ENCODE results near the gene KANK4. TPM values are rescaled to one million over a fixed set of nuclear protein-coding genes. Genes with fewer than 3 reads are reported as not detected.

KANK4 gene
- total and polyA plus RNA-seq, 5 experiments from 2014 or later: not detected

- ATAC-seq: no peak
- POLR2A ChIA-PET: no interaction called here
- Mint-ChIP-seq H3K27ac (peak overlapping the region in 1 of 10 donors; percentile 15), H3K4me1 (peaks cover 0 to 5% (median under 1%) of the 10 kb centered on the region in 4 donors), H3K27me3 (peaks cover 10 to 29% (median 13%) of the 10 kb centered on the region in 5 donors), H3K36me3 (no peaks in the 10 kb centered on the region), H3K4me3 (no peak overlapping the region), H3K9me3 (peaks cover 0 to 2% (median 0%) of the 10 kb centered on the region in 9 donors)
- DNase-seq: no peak
Measured at GRCh38 chr1:62286786-62287224, 32.4 kb downstream of the KANK4 start.

- ATAC-seq: no peak
- Mint-ChIP-seq H3K27ac (peak overlapping the region in 1 of 10 donors; percentile 15), H3K36me3 (no peaks in the 10 kb centered on the region), H3K4me3 (no peak overlapping the region), H3K9me3 (peaks cover 0 to 2% (median 0%) of the 10 kb centered on the region in 9 donors), H3K27me3 (peaks cover 10 to 29% (median 13%) of the 10 kb centered on the region in 5 donors), H3K4me1 (peaks cover 0 to 5% (median under 1%) of the 10 kb centered on the region in 4 donors)
- POLR2A ChIA-PET: no interaction called here
- DNase-seq: no peak
Measured at GRCh38 chr1:62285984-62286785, 33.0 kb downstream of the KANK4 start.

GRCh38 chr1:62285440-62285839 lies 33.8 kb downstream of the KANK4 start:
- Mint-ChIP-seq H3K9me3 (peaks cover 0 to 2% (median 0%) of the 10 kb centered on the region in 9 donors), H3K36me3 (no peaks in the 10 kb centered on the region), H3K4me1 (peaks cover 0 to 5% (median under 1%) of the 10 kb centered on the region in 4 donors), H3K27me3 (peaks cover 10 to 29% (median 13%) of the 10 kb centered on the region in 5 donors), H3K27ac (no peak overlapping the region), H3K4me3 (no peak overlapping the region)
- DNase-seq (no peak), ATAC-seq (no peak)
- POLR2A ChIA-PET: no interaction called here

GRCh38 chr1:62283986-62284385 lies 35.2 kb downstream of the KANK4 start:
- H3K4me1 Mint-ChIP-seq: peaks cover 0 to 5% (median under 1%) of the 10 kb centered on the region in 4 donors
- H3K9me3 Mint-ChIP-seq: peaks cover 0 to 2% (median 0%) of the 10 kb centered on the region in 9 donors
- DNase-seq: no peak
- no peaks in the 10 kb centered on the region for H3K36me3 Mint-ChIP-seq
- no peak for ATAC-seq
- POLR2A ChIA-PET: no interaction called here
- no peak overlapping the region for H3K4me3 Mint-ChIP-seq
- H3K27me3 Mint-ChIP-seq: peaks cover 10 to 29% (median 15%) of the 10 kb centered on the region in 5 donors
- H3K27ac Mint-ChIP-seq: peak overlapping the region in 1 of 10 donors; percentile 18

DNA sequence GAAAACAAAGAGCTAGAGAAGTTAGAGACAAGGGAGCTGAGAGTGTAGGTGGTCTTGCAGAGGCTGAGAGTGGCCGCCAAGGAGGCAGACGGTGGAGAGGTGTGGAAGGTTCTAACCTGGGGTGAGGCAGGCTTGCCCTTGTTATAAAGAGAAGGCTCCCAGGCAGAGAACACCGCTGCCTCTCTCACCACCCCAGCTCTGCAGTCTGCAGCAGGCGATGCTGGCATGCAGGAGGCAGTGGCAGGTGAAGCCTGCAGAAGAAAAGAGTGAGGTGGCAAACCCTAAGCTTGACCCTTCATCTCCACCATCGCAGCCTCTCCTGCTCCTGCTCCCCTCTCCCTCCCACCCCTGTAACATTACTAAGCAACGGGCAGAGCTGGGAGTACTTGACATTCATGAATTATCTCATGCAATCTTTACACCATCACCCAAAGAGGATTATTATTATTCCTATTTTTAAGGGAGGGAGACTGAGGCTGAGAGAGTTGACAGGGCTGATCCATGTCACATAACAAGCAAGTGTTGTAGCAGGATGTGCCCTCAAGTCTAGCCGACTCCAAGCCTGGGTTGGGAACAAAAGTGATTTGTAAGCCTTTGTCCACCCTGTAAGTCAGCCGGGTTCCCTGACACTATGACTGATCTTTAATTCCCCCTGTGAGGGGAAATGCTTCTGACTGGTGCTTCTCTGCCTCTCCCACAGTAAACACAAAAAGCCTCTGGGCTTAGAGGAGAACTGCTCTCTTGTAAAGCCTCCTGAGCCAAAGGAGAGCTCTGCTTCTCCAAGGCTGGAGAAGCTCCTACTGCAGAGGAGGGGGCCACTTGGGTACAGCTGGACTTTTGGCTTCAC lies 36.1 kb downstream of the KANK4 start:
- Mint-ChIP-seq H3K4me1 (peaks cover 0 to 5% (median under 1%) of the 10 kb centered on the region in 4 donors), H3K27ac (no peak overlapping the region), H3K9me3 (peaks cover 0 to 2% (median 0%) of the 10 kb centered on the region in 9 donors), H3K36me3 (no peaks in the 10 kb centered on the region), H3K4me3 (no peak overlapping the region), H3K27me3 (peaks cover 12 to 29% (median 15%) of the 10 kb centered on the region in 5 donors)
- no peak for DNase-seq
- no peak for ATAC-seq
- POLR2A ChIA-PET: interaction anchor here (1.2 kb wide), 1 partner anchor 9 kb away, joined by 3 read pairs; no protein-coding TSS in a partner anchor

GRCh38 chr1:62281922-62282555 lies 37.2 kb downstream of the KANK4 start:
- H3K27me3 Mint-ChIP-seq: peaks cover 12 to 28% (median 15%) of the 10 kb centered on the region in 5 donors
- no peak for ATAC-seq
- no peak overlapping the region for H3K27ac Mint-ChIP-seq

DNA sequence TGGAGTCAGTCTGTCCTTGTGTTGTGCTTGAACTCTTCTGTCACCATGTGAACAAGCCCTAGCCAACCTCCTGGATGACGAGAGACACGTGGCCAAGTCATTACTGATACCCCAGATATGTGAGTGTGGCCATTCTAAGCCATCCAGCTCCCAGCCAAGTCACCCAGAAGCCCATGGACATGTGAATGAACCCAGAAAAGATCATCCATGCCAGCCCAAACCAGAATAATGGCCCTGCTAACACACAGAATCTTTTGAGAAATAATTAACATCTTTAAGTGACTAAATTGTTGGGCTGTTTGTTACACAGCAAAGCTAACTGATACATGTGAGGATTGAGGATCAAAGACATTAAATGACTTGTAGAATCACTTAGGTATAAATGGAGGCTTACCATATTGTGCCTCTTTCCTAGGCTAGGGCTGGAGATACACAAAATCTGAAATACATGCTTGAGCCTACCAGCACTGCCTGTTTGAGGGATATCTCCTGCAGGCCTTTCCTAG lies 38.2 kb downstream of the KANK4 start:
- Mint-ChIP-seq H3K27me3 (peaks cover 8 to 18% (median 8%) of the 10 kb centered on the region in 5 donors), H3K4me1 (peaks cover 0 to 2% (median under 1%) of the 10 kb centered on the region in 4 donors), H3K4me3 (no peak overlapping the region), H3K27ac (no peak overlapping the region), H3K36me3 (peaks cover 0 to 13% (median 4%) of the 10 kb centered on the region in 3 donors), H3K9me3 (peaks cover 0 to 14% (median 5%) of the 10 kb centered on the region in 9 donors)
- ATAC-seq (no peak), DNase-seq (no peak)
- POLR2A ChIA-PET: no interaction called here

More at GRCh38 chr1:62281922-62282555, 37.2 kb downstream of the KANK4 start:
- H3K4me3 Mint-ChIP-seq: no peak overlapping the region
- POLR2A ChIA-PET: no interaction called here
- no peak for DNase-seq
- peaks cover 0 to 10% (median 2%) of the 10 kb centered on the region in 3 donors for H3K36me3 Mint-ChIP-seq
- H3K4me1 Mint-ChIP-seq: peaks cover 0 to 5% (median under 1%) of the 10 kb centered on the region in 4 donors
- peaks cover 0 to 10% (median 5%) of the 10 kb centered on the region in 9 donors for H3K9me3 Mint-ChIP-seq

- ATAC-seq: no peak
- peaks cover 0 to 14% (median 5%) of the 10 kb centered on the region in 9 donors for H3K9me3 Mint-ChIP-seq
- H3K4me3 Mint-ChIP-seq: no peak overlapping the region
- H3K27ac Mint-ChIP-seq: peak overlapping the region in 1 of 10 donors; percentile 6
- H3K27me3 Mint-ChIP-seq: peaks cover 0 to 10% (median 8%) of the 10 kb centered on the region in 5 donors
- peaks cover 0 to 2% (median under 1%) of the 10 kb centered on the region in 4 donors for H3K4me1 Mint-ChIP-seq
- no peak for DNase-seq
- H3K36me3 Mint-ChIP-seq: peaks cover 0 to 13% (median 4%) of the 10 kb centered on the region in 3 donors
- POLR2A ChIA-PET: no interaction called here
Measured at GRCh38 chr1:62280150-62280549, 39.1 kb downstream of the KANK4 start.

DNA sequence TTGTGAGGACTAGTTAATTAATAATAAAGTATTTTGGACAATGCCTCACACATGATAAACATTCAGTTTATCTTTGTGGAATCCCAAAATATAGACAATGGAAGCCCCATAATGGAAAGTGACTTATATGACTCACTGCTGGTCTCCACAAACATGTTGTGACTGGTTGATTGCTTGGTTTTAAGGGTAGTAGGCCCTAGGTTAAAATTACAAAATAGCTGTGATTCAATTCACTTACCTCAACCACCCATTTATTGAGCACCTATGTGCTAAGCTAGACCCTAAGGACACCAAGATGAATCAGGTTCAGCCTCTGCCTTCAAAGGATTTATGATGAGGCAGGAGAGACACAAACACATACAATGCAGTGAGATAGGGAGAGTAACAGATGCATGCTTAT lies 42.4 kb downstream of the KANK4 start:
- no peak overlapping the region for H3K4me3 Mint-ChIP-seq
- no peak overlapping the region for H3K27ac Mint-ChIP-seq
- POLR2A ChIA-PET: interaction anchor here (0.5 kb wide), 1 partner anchor 72 kb away, joined by 3 read pairs; no protein-coding TSS in a partner anchor
- H3K9me3 Mint-ChIP-seq: peaks cover 0 to 14% (median 3%) of the 10 kb centered on the region in 9 donors
- ATAC-seq (no peak), DNase-seq (no peak)
- H3K27me3 Mint-ChIP-seq: peaks cover 0 to 5% (median 2%) of the 10 kb centered on the region in 5 donors
- H3K36me3 Mint-ChIP-seq: peaks cover 0 to 13% (median 4%) of the 10 kb centered on the region in 3 donors
- H3K4me1 Mint-ChIP-seq: peaks cover 11 to 22% (median 21%) of the 10 kb centered on the region in 4 donors

DNA sequence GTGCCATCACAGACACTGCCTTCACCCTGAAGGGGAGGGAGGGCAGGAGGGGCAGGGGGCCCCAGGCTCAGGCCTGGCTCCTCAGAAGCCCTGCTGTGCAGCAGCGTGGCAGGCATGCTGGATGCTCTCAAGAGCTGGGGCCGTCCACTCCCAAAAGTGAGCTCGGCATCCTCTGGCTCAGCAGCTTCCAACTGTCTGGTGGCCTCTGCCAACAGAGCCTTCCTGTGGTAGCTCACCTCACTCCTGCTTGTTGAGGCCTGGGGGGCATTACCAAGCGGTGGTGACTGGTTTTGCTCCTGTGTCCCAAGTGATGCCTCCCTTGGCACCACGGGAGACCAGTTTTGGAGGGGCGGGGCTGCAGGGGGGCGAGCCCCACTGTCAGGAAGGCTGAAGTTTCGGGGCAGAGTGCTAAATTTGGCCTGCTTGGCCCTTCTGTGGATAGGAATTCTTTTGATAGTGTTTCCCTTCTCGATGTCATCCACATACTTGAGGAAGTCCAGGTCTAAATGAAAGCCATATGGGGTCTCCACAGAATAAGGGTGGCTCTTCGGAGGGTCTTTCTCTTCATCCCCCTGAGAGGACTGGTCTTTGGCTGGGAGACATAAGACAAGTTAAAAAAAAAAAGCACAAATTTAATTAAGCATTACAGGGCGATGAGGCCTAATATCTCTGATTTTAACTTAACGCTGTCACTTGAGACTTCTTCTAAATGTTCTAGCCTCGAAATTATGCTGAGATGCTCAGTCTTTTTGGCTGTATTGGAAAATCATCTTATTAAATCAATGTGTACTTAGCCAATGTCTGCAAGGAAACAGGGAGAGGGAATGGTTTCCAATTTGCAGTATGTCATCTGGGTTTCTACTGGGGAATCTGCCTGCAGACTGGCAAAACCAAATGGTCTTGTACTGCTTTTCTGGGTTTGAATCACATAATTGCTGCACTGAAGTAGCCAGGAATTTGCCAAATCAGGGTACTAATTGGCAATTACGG lies 44.4 kb downstream of the KANK4 start:
- peaks cover 0 to 2% (median under 1%) of the 10 kb centered on the region in 5 donors for H3K27me3 Mint-ChIP-seq
- peaks cover 0 to 14% (median 3%) of the 10 kb centered on the region in 9 donors for H3K9me3 Mint-ChIP-seq
- peak overlapping the region in 2 of 10 donors; percentile 56 to 73 for H3K27ac Mint-ChIP-seq
- H3K36me3 Mint-ChIP-seq: peaks cover 0 to 13% (median 4%) of the 10 kb centered on the region in 3 donors
- H3K4me1 Mint-ChIP-seq: peaks cover 18 to 35% (median 31%) of the 10 kb centered on the region in 4 donors
- DNase-seq (no peak), ATAC-seq (no peak)
- no peak overlapping the region for H3K4me3 Mint-ChIP-seq
- POLR2A ChIA-PET: interaction anchor here (0.8 kb wide), 1 partner anchor 8 kb away, joined by 3 read pairs; no protein-coding TSS in a partner anchor

DNA sequence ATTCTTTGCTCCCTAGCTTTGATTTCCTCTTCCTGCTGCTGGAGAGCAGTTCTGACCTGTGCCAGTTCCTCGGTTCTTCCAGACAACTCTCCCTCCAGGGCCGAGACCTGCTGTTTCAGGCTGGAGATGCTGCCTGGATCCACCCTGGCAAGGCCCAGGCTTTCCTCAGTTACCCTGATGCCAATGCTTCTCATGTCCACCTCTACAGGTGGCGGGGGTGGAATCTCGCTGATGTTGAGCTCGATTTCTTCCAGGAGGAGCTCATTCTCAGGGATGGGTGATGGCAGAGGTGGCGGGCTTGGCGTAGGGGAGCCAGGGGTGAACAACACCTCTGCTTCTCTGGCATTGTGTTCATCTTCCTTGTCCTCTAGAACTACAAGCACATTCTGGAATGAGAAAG lies 45.3 kb downstream of the KANK4 start:
- H3K9me3 Mint-ChIP-seq: peaks cover 0 to 14% (median 3%) of the 10 kb centered on the region in 9 donors
- H3K4me1 Mint-ChIP-seq: peaks cover 18 to 35% (median 31%) of the 10 kb centered on the region in 4 donors
- H3K36me3 Mint-ChIP-seq: peaks cover 0 to 13% (median 4%) of the 10 kb centered on the region in 3 donors
- DNase-seq (no peak), ATAC-seq (no peak)
- peak overlapping the region in 3 of 10 donors; percentile 10 to 71 (median 12) for H3K4me3 Mint-ChIP-seq
- peaks cover 0 to 2% (median 0%) of the 10 kb centered on the region in 5 donors for H3K27me3 Mint-ChIP-seq
- POLR2A ChIA-PET: interaction anchor here (0.7 to 0.9 kb wide), 3 partner anchors 9 to 162 kb away, joined by 3 to 4 read pairs (median 3); no protein-coding TSS in a partner anchor
- peak overlapping the region in 7 of 10 donors; percentile 53 to 93 (median 84) for H3K27ac Mint-ChIP-seq

All from naive thymus-derived CD8-positive, alpha-beta T cell (primary cell).